H1 (cell line): ENCODE data around the gene GCNT1. TPM values are rescaled to one million over a fixed set of nuclear protein-coding genes. Genes with fewer than 3 reads are reported as not detected.

Experiments used
- CTCF ChIA-PET: fragments of 300-600 bp; sonication (Branson Sonifier 250); formaldehyde crosslinking; loops from one replicate; lab custom pipeline; 2021; ENCODE audit not compliant: partially characterized antibody; lab: Charles Lee
- POLR2A ChIA-PET: fragments of 300-600 bp; sonication (Branson Sonifier 250); formaldehyde crosslinking; loops from one replicate; lab custom pipeline; 2021; ENCODE audit warnings: inconsistent platforms; ENCODE audit not compliant: partially characterized antibody; lab: Charles Lee
- DNase-seq, 2 experiments: peaks; one replicate each; pipeline versions ENCODE4 v3.0.0 to v3.0.0-alpha.2; 2010 to 2022; ENCODE audit warnings: low spot score in 2 of 2, low read depth in 1 of 2, mixed read lengths in 1 of 2
- FAIRE-seq: peaks from 2 replicates; lab custom pipeline; 2011; peaks lifted over from hg19 to GRCh38; lab: Jason Lieb, UNC
- H2AFZ ChIP-seq: 2 replicates; pipeline ENCODE4 v1.8.1; 2012; ENCODE audit warnings: low read length, inconsistent platforms
- H2AK5ac ChIP-seq: 2 replicates; pipeline ENCODE4 v1.6.1; 2013; ENCODE audit warnings: low read depth, low read length
- H2BK120ac ChIP-seq: replicated peaks from 2 replicates; pipeline ENCODE3; 2013; ENCODE audit warnings: low read depth, low read length, inconsistent platforms
- H2BK12ac ChIP-seq: 2 replicates; pipeline ENCODE4 v1.6.1; 2013; ENCODE audit warnings: low read depth, low read length
- H2BK15ac ChIP-seq: 2 replicates; pipeline ENCODE4 v1.6.1; 2013; ENCODE audit warnings: low read length
- H2BK20ac ChIP-seq: 2 replicates; pipeline ENCODE4 v1.6.1; 2013; ENCODE audit warnings: low read length
- H2BK5ac ChIP-seq: 2 replicates; pipeline ENCODE4 v1.6.1; 2013; ENCODE audit warnings: low read depth, low read length
- H3K14ac ChIP-seq: 2 replicates; pipeline ENCODE4 v1.6.1; 2013; ENCODE audit warnings: inconsistent platforms; ENCODE audit not compliant: insufficient read length
- H3K18ac ChIP-seq: 2 replicates; pipeline ENCODE4 v1.6.1; 2013; ENCODE audit warnings: low read length; ENCODE audit errors: extremely low read depth
- H3K23ac ChIP-seq: 2 replicates; pipeline ENCODE4 v1.6.1; 2013; ENCODE audit warnings: inconsistent platforms; ENCODE audit not compliant: insufficient read length
- H3K23me2 ChIP-seq: 2 replicates; pipeline ENCODE4 v1.6.1; 2013; ENCODE audit warnings: low read depth, low read length
- H3K27ac ChIP-seq: 2 replicates; pipeline ENCODE4 v1.6.1; 2011; ENCODE audit warnings: low read depth, low read length, inconsistent platforms
- H3K27me3 ChIP-seq, 4 experiments: replicated peaks in 1 of 4; 1 replicate in 1 of 4; 2 replicates in 3 of 4; pipeline versions ENCODE4 v1.6.1 to v1.8.1; 2011 to 2013; ENCODE audit warnings: low read length in 3 of 4, mild to moderate bottlenecking in 3 of 4, inconsistent platforms in 2 of 4, mixed read lengths in 2 of 4, moderate library complexity in 1 of 4; ENCODE audit not compliant: control insufficient read depth in 3 of 4, insufficient read depth in 3 of 4; ENCODE audit errors: extremely low read depth in 1 of 4
- H3K36me3 ChIP-seq, 4 experiments: 2 replicates each; pipeline versions ENCODE4 v1.6.1 to v1.8.1; 2011 to 2013; ENCODE audit warnings: mild to moderate bottlenecking in 4 of 4, low read length in 3 of 4, moderate library complexity in 2 of 4, control low read depth in 1 of 4, inconsistent platforms in 1 of 4; ENCODE audit not compliant: insufficient read depth in 4 of 4, control insufficient read depth in 2 of 4
- H3K4ac ChIP-seq: replicated peaks from 2 replicates; pipeline ENCODE3; 2013; ENCODE audit warnings: low read length, low read depth, mixed read lengths, inconsistent platforms; ENCODE audit not compliant: insufficient read length
- H3K4me1 ChIP-seq, 4 experiments: replicated peaks in 1 of 4; 1 replicate in 1 of 4; 2 replicates in 3 of 4; pipeline versions ENCODE4 v1.6.1 to v1.8.1; 2011 to 2013; ENCODE audit warnings: low read length in 3 of 4, inconsistent platforms in 2 of 4, mixed read lengths in 1 of 4; ENCODE audit not compliant: insufficient read depth in 4 of 4, control insufficient read depth in 3 of 4
- H3K4me2 ChIP-seq, 2 experiments: 2 replicates each; pipeline versions ENCODE4 v1.6.1 to v1.8.1; 2011 to 2013; ENCODE audit warnings: low read depth in 2 of 2, low read length in 2 of 2, control low read depth in 1 of 2, inconsistent platforms in 1 of 2, mild to moderate bottlenecking in 1 of 2; ENCODE audit not compliant: insufficient read depth in 1 of 2
- H3K4me3 ChIP-seq, 4 experiments: fragments of 200-600, 300-600 bp in 1 of 4; sonication (generic), shearing (Covaris generic), sonication (Bioruptor Twin) in 1 of 4; 2 replicates each; pipeline versions ENCODE4 v1.5.1 to v1.8.1; 2011 to 2016; ENCODE audit warnings: low read length in 4 of 4, low read depth in 3 of 4, control low read depth in 2 of 4, inconsistent platforms in 2 of 4, mild to moderate bottlenecking in 2 of 4, mixed read lengths in 1 of 4, moderate library complexity in 1 of 4; ENCODE audit not compliant: insufficient read depth in 2 of 4; ENCODE audit errors: extremely low read depth in 1 of 4
- H3K56ac ChIP-seq: replicated peaks from 2 replicates; pipeline ENCODE3; 2013; ENCODE audit warnings: low read depth, mild to moderate bottlenecking, mixed read lengths, low read length, inconsistent platforms; ENCODE audit not compliant: insufficient read length
- H3K79me1 ChIP-seq: 2 replicates; pipeline ENCODE4 v1.6.1; 2013; ENCODE audit warnings: low read depth, low read length, control low read depth
- H3K79me2 ChIP-seq, 2 experiments: 2 replicates each; pipeline versions ENCODE4 v1.6.1 to v1.8.1; 2012 to 2013; ENCODE audit warnings: low read length in 2 of 2, mild to moderate bottlenecking in 2 of 2, inconsistent platforms in 1 of 2; ENCODE audit not compliant: insufficient read depth in 2 of 2, control insufficient read depth in 1 of 2
- H3K9ac ChIP-seq, 4 experiments: replicated peaks in 1 of 4; 1 replicate in 1 of 4; 2 replicates in 3 of 4; pipeline versions ENCODE4 v1.6.1 to v1.8.1; 2011 to 2013; ENCODE audit warnings: low read depth in 3 of 4, low read length in 3 of 4, control low read depth in 2 of 4, mild to moderate bottlenecking in 2 of 4, moderate library complexity in 2 of 4, inconsistent platforms in 1 of 4; ENCODE audit errors: extremely low read depth in 1 of 4
- H3K9me3 ChIP-seq, 2 experiments: 2 replicates each; pipeline versions ENCODE4 v1.6.1 to v1.8.1; 2012 to 2013; ENCODE audit warnings: mild to moderate bottlenecking in 2 of 2, moderate library complexity in 2 of 2, control low read depth in 1 of 2, inconsistent platforms in 1 of 2, low read depth in 1 of 2, low read length in 1 of 2, mixed read lengths in 1 of 2; ENCODE audit not compliant: insufficient read depth in 2 of 2
- H4K20me1 ChIP-seq, 2 experiments: replicated peaks in 1 of 2; 2 replicates each; pipeline versions ENCODE3 to v1.8.1; 2011 to 2013; ENCODE audit warnings: inconsistent platforms in 2 of 2, low read length in 2 of 2, mild to moderate bottlenecking in 1 of 2; ENCODE audit not compliant: insufficient read depth in 2 of 2, control insufficient read depth in 1 of 2
- H4K5ac ChIP-seq: 2 replicates; pipeline ENCODE4 v1.6.1; 2013; ENCODE audit warnings: low read length, low read depth, mixed read lengths, inconsistent platforms; ENCODE audit not compliant: insufficient read length
- H4K8ac ChIP-seq: 2 replicates; pipeline ENCODE4 v1.8.0; 2013; ENCODE audit warnings: mild to moderate bottlenecking, moderate library complexity, low read length, inconsistent platforms; ENCODE audit not compliant: insufficient read depth; ENCODE audit errors: extremely low read depth
- H4K91ac ChIP-seq: replicated peaks from 2 replicates; pipeline ENCODE3; 2013; ENCODE audit warnings: low read length, mixed read lengths, inconsistent platforms; ENCODE audit not compliant: insufficient read length
- ASH2L ChIP-seq: fragments of 200-600, 300-600 bp; sonication (generic); IDR thresholded peaks from one replicate; pipeline ENCODE4 v1.7.1; 2017; ENCODE audit warnings: low read length
- BCL11A ChIP-seq, 2 experiments: IDR thresholded peaks; one replicate each; pipeline ENCODE4 v1.6.1; 2011; ENCODE audit warnings: low read depth in 2 of 2, low read length in 2 of 2, mild to moderate bottlenecking in 2 of 2
- CREB1 ChIP-seq: IDR thresholded peaks from 2 replicates; pipeline ENCODE4 v1.6.1; 2012; ENCODE audit warnings: inconsistent platforms
- EGR1 ChIP-seq: IDR thresholded peaks from 2 replicates; pipeline ENCODE4 v1.6.1; 2011; ENCODE audit warnings: low read depth, low read length, borderline replicate concordance
- JUN ChIP-seq: IDR thresholded peaks from 2 replicates; pipeline ENCODE4 v1.6.1; 2011; ENCODE audit warnings: low read depth, mild to moderate bottlenecking, improper control_type of control experiment, low read length
- KDM4A ChIP-seq: IDR thresholded peaks from one replicate; pipeline ENCODE4 v1.7.1; 2012; ENCODE audit warnings: low read depth, mild to moderate bottlenecking, moderate library complexity, low read length, inconsistent platforms; ENCODE audit not compliant: severe bottlenecking
- RBBP5 ChIP-seq: IDR thresholded peaks from 2 replicates; pipeline ENCODE4 v1.7.1; 2012; ENCODE audit warnings: low read depth, mild to moderate bottlenecking, inconsistent platforms, low read length, moderate library complexity, borderline replicate concordance
- WGBS, 2 experiments: shearing (Covaris generic) in 1 of 2; methylation state at CpG; one replicate each; pipeline versions ENCODE4 v1.1.6 to v1.1.7; 2013 to 2015; ENCODE audit warnings: low lambda C conversion rate in 2 of 2, mixed read lengths in 2 of 2, inconsistent platforms in 1 of 2, low coverage in 1 of 2, missing lambda C conversion rate in 1 of 2; ENCODE audit not compliant: insufficient replicate concordance in 2 of 2, insufficient coverage in 1 of 2, insufficient read length in 1 of 2; ENCODE audit errors: extremely low coverage in 1 of 2, missing lambda C conversion rate in 1 of 2; 5-methylcytosine and 5-hydroxymethylcytosine counted together
- polyA plus RNA-seq, 7 experiments: library from polyadenylated mRNA; depleted of rRNA in 3 of 7; stranded (reverse) in 5 of 7; unstranded in 2 of 7; fragments of >200 nt in 5 of 7; fragments of 200-250 nt in 2 of 7; gene quantifications; 1 replicate in 5 of 7; 2 replicates in 1 of 7; 4 replicates in 1 of 7; pipeline versions ENCODE4 v1.2.1 to v1.2.3, GENCODE V29; 2011 to 2013; ENCODE audit warnings: missing spikeins in 2 of 7, mixed read lengths in 2 of 7
- total RNA-seq: library from RNA; stranded (reverse); fragmentation: NEBNext Ultra II Directional; extraction: Animal tissue kit (Norgen Biotek cat#: 25700); gene quantifications from 2 replicates; pipeline ENCODE4 v1.2.1, GENCODE V29; 2021

GCNT1 gene
- total and polyA plus RNA-seq, 2 of the 8 experiments (the other 6 are each of a cell fraction or from before 2014, with no cell fraction given), result 13.0 to 16.5 TPM

DNA sequence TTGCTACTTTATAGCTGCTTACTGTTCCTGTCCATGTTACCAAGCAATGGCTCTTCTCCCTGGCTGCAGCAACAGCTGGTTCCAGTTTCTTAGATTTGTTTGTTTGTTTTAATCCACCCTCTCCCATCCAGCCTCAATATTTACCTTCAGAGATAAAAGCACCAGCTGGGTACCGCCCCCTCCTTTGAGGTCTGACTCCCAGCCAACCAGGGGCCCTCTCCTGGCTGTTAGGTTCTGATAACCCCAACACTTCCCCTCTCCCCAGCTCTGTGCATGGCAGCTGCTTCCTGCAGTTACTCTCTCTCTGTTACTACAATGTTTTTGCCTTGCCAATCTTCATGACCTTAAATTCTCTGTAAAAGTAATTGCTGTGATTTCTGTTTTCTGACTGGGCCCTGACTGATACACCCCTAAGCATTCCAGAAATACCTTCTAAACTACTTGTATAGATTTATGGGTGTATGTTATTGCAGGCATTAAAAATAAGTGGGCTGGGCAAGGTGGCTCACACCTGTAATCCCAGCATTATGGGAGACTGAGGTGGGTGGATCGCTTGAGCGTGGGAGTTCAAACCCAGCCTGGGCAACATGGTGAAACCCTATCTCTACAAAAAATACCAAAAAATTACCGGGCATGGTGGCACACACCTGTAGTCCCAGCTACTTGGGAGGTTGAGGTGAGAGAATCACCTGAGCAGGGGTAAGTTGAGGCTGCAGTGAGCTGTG lies 2.6 kb upstream of the GCNT1 start:
- DNase-seq (no peak), FAIRE-seq (no peak)
- H4K8ac ChIP-seq, result peak overlapping the region; percentile 32; the same call in 1 of the 2 replicates
- H3K56ac ChIP-seq, result no peak overlapping the region
- no peaks in the 10 kb centered on the region for H3K79me2 ChIP-seq
- no peak overlapping the region for H3K23ac ChIP-seq
- H3K4me3 ChIP-seq, result no peak overlapping the region
- no peaks in the 10 kb centered on the region for H3K9me3 ChIP-seq
- H2AFZ ChIP-seq, result no peak overlapping the region
- no peak overlapping the region for H2BK120ac ChIP-seq
- H3K79me1 ChIP-seq, result no peaks in the 10 kb centered on the region
- no peak overlapping the region for H3K9ac ChIP-seq
- TF ChIP-seq JUN (no peak), EGR1 (peak; percentile 40; the same call in 1 of the 2 replicates), CREB1 (no peak), BCL11A (IDR thresholded peaks at IDR 0.05; ENCODE audit: low read depth in 2 of 2, low read length in 2 of 2) (no peak), RBBP5 (no peak), KDM4A (no peak), ASH2L (no peak)
- peaks cover 12% of the 10 kb centered on the region for H3K23me2 ChIP-seq
- H2BK15ac ChIP-seq, result no peak overlapping the region
- no peak overlapping the region for H4K5ac ChIP-seq
- no peak overlapping the region for H3K4ac ChIP-seq
- H3K4me2 ChIP-seq, result no peak overlapping the region
- no peaks in the 10 kb centered on the region for H4K20me1 ChIP-seq
- peaks cover 0 to 9% (median 4%) of the 10 kb centered on the region in 4 experiments; a peak in 6 of 7 replicates for H3K27me3 ChIP-seq
- 85% methylated on average over 4 of the region's 4 CpGs; no CpG with 5 or more reads in 1 of the 2 experiments for WGBS, 2 experiments
- H3K27ac ChIP-seq, result no peak overlapping the region
- H3K36me3 ChIP-seq, result no peaks in the 10 kb centered on the region
- H2AK5ac ChIP-seq, result no peak overlapping the region
- H2BK5ac ChIP-seq, result no peak overlapping the region
- H3K14ac ChIP-seq, result no peak overlapping the region
- H3K18ac ChIP-seq, result no peak overlapping the region
- ChIA-PET CTCF (interaction anchor here (1.1 to 3.7 kb wide), 9 partner anchors 9 to 247 kb away, joined by 3 to 13 read pairs (median 4); no protein-coding TSS in a partner anchor), POLR2A (interaction anchor here (0.6 kb wide), 1 partner anchor 85 kb away, joined by 4 read pairs; no protein-coding TSS in a partner anchor)
- peaks cover 0 to 15% (median 7%) of the 10 kb centered on the region in 4 experiments; a peak in 5 of 7 replicates for H3K4me1 ChIP-seq
- H4K91ac ChIP-seq, result no peak overlapping the region
- H2BK12ac ChIP-seq, result no peak overlapping the region
- no peak overlapping the region for H2BK20ac ChIP-seq
